ENCODE results near the gene PKD1L1.

The PKD1L1 gene

GRCh38 chr7:47973739-47974138 is 25.5 kb upstream of the PKD1L1 start:
- no peak for TF ChIP-seq CTCF (IDR thresholded peaks at IDR 0.05; ENCODE audit: low read depth, low read length)
- no peak for TF ChIP-seq MAX (IDR thresholded peaks at IDR 0.05; ENCODE audit: low read depth, low read length)
- no peak for TF ChIP-seq MYC (IDR thresholded peaks at IDR 0.05; ENCODE audit: low read depth, low read length)
- TF ChIP-seq POLR2A (IDR thresholded peaks at IDR 0.05; ENCODE audit: extremely low read depth, insufficient read length), result no peak
- no peak for DNase-seq (ENCODE audit: low read depth)
- H3K4me3 ChIP-seq (ENCODE audit: low read depth, low read length), result no peak overlapping the region

GRCh38 chr7:47970761-47971160 is 22.5 kb upstream of the PKD1L1 start:
- no peak overlapping the region for H3K4me3 ChIP-seq (ENCODE audit: low read depth, low read length)
- no peak for TF ChIP-seq MAX (IDR thresholded peaks at IDR 0.05; ENCODE audit: low read depth, low read length)
- no peak for TF ChIP-seq MYC (IDR thresholded peaks at IDR 0.05; ENCODE audit: low read depth, low read length)
- no peak for TF ChIP-seq POLR2A (IDR thresholded peaks at IDR 0.05; ENCODE audit: extremely low read depth, insufficient read length)
- no peak for TF ChIP-seq CTCF (IDR thresholded peaks at IDR 0.05; ENCODE audit: low read depth, low read length)
- DNase-seq (ENCODE audit: low read depth), result no peak

GRCh38 chr7:47968847-47969774 is 20.8 kb upstream of the PKD1L1 start:
- TF ChIP-seq MAX (IDR thresholded peaks at IDR 0.05; ENCODE audit: low read depth, low read length) (no peak), POLR2A (IDR thresholded peaks at IDR 0.05; ENCODE audit: extremely low read depth, insufficient read length) (no peak), CTCF (IDR thresholded peaks at IDR 0.05; ENCODE audit: low read depth, low read length) (peak; percentile 91)
- H3K4me3 ChIP-seq (ENCODE audit: low read depth, low read length), result no peak overlapping the region
- peak; percentile 71 for DNase-seq (ENCODE audit: low read depth)

- no peak for DNase-seq (ENCODE audit: low read depth)
- TF ChIP-seq CTCF (IDR thresholded peaks at IDR 0.05; ENCODE audit: low read depth, low read length) (no peak), MYC (IDR thresholded peaks at IDR 0.05; ENCODE audit: low read depth, low read length) (no peak), MAX (IDR thresholded peaks at IDR 0.05; ENCODE audit: low read depth, low read length) (no peak)
- no peak overlapping the region for H3K4me3 ChIP-seq (ENCODE audit: low read depth, low read length)
Measured at GRCh38 chr7:47967708-47968107, 19.4 kb upstream of the PKD1L1 start.

- H3K4me3 ChIP-seq (ENCODE audit: low read depth, low read length), result no peak overlapping the region
- TF ChIP-seq MYC (IDR thresholded peaks at IDR 0.05; ENCODE audit: low read depth, low read length) (no peak), POLR2A (IDR thresholded peaks at IDR 0.05; ENCODE audit: extremely low read depth, insufficient read length) (no peak), CTCF (IDR thresholded peaks at IDR 0.05; ENCODE audit: low read depth, low read length) (no peak), MAX (IDR thresholded peaks at IDR 0.05; ENCODE audit: low read depth, low read length) (no peak)
- DNase-seq (ENCODE audit: low read depth), result no peak
Measured at GRCh38 chr7:47967123-47967522, 18.9 kb upstream of the PKD1L1 start.

Measured in NB4 (cell line).